Measurements from ENCODE around the gene UBASH3B.
"Not testable (repeated sequence)": the region's sequence is repeated elsewhere in the genome, so short reads cannot be mapped to it uniquely, and the experiment has no call there.

UBASH3B gene

DNA sequence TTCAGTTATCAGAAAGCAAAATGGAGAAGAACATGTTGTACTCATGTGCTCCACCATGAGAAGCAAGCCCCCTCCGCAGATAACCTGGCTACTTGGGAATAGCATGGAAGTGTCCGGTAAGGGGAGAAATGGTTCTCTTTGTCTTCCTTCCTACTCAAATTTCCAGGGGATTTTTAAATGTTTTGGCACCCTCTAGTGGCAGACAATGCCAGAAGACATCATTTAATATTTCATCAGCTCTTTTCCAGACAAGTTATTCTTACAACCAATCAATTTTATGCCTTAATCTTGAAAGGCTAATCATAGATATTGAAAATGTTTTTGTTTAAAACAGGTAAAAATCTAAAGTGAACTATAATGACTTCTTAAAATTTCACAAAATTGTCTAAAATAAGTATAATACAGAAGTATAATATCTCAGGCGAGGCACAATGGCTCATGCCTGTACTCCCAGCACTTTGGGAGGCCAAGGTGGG is 198.5 kb downstream of the UBASH3B start:
- Histone ChIP-seq H3K9me3 (no peaks in the 10 kb centered on the region), H3K27me3 (peaks cover 7% of the 10 kb centered on the region; the same call in 1 of the 2 replicates), H3K36me3 (no peaks in the 10 kb centered on the region), H3K4me3 (ENCODE audit: low read depth, low read length) (no peak overlapping the region), H3K4me1 (no peaks in the 10 kb centered on the region)
- TF ChIP-seq, protein P1, sequence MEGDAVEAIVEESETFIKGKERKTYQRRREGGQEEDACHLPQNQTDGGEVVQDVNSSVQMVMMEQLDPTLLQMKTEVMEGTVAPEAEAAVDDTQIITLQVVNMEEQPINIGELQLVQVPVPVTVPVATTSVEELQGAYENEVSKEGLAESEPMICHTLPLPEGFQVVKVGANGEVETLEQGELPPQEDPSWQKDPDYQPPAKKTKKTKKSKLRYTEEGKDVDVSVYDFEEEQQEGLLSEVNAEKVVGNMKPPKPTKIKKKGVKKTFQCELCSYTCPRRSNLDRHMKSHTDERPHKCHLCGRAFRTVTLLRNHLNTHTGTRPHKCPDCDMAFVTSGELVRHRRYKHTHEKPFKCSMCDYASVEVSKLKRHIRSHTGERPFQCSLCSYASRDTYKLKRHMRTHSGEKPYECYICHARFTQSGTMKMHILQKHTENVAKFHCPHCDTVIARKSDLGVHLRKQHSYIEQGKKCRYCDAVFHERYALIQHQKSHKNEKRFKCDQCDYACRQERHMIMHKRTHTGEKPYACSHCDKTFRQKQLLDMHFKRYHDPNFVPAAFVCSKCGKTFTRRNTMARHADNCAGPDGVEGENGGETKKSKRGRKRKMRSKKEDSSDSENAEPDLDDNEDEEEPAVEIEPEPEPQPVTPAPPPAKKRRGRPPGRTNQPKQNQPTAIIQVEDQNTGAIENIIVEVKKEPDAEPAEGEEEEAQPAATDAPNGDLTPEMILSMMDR (IDR thresholded peaks at IDR 0.05; ENCODE audit: low read depth, low read length) = peak; percentile 74
- peak; percentile 47 for DNase-seq

DNA sequence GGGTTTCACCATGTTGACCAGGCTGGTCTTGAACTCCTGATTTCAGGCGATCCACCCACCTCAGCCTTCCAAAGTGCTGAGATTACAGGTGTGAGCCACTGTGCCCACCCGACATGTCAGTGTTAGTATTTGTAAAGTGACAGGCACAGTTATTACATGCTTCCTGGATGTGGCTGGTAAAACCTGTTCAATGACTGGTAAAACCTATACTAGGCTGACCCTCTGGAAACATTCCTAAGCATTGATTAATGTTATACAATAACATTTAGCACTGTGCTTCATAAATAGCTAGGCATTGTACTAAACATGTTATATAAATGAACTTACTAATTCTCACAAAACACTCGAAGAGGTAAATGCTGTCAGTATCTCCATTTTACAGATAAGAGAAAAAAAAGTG is 206.1 kb downstream of the UBASH3B start:
- TF ChIP-seq, protein P1 (IDR thresholded peaks at IDR 0.05; ENCODE audit: low read depth, low read length) = no peak
- Histone ChIP-seq H3K36me3 (no peaks in the 10 kb centered on the region), H3K27me3 (peaks cover 26% of the 10 kb centered on the region), H3K4me1 (no peaks in the 10 kb centered on the region), H3K4me3 (ENCODE audit: low read depth, low read length) (no peak overlapping the region), H3K9me3 (no peaks in the 10 kb centered on the region)
- no peak for DNase-seq

DNA sequence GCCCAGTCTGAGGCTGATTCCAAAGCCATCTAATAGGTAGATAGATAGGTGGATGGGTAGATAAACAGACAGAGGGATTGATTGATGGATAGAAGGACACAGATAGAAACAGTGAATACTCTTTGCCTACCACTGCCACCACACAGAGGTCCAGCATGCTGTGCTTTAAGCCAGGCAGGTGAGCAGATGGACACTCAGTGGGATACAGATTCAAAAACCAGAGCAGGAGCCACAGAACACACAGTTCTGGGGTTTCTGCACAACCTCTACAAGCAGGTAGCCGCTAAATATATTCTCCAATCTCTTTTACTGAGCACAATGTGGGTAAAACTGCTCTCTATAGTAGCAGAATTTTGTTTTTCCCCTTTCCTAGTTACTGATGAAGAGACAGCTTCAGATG is 206.6 kb downstream of the UBASH3B start:
- DNase-seq = no peak
- no peaks in the 10 kb centered on the region for H3K9me3 ChIP-seq

DNA sequence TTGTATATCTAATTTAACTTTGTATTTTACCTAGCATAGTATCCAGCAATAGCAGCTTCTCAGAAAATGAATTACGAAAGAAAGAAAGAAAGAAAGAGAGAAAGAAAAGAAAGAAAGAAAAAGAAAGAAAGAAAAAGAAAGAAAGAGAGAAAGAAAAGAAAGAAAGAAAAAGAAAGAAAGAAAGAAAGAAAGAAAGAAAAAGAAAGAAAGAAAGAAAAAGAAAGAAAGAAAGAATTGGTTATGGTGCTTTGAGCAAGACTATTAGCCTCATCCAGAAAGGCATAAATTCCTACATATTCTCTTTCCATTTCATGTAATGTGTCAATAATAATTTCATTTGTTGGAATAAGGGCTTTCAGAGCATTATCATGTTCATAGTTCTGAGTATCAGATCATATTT is 207.6 kb downstream of the UBASH3B start:
- not testable (repeated sequence) for H3K4me1 ChIP-seq, H3K36me3 ChIP-seq, DNase-seq

More for the DNA sequence above, 206.6 kb downstream of the UBASH3B start:
- Histone ChIP-seq H3K4me3 (ENCODE audit: low read depth, low read length) (no peak overlapping the region), H3K27me3 (peaks cover 26% of the 10 kb centered on the region), H3K4me1 (no peaks in the 10 kb centered on the region), H3K36me3 (no peaks in the 10 kb centered on the region)
- TF ChIP-seq, protein P1 (IDR thresholded peaks at IDR 0.05; ENCODE audit: low read depth, low read length) = no peak

DNA sequence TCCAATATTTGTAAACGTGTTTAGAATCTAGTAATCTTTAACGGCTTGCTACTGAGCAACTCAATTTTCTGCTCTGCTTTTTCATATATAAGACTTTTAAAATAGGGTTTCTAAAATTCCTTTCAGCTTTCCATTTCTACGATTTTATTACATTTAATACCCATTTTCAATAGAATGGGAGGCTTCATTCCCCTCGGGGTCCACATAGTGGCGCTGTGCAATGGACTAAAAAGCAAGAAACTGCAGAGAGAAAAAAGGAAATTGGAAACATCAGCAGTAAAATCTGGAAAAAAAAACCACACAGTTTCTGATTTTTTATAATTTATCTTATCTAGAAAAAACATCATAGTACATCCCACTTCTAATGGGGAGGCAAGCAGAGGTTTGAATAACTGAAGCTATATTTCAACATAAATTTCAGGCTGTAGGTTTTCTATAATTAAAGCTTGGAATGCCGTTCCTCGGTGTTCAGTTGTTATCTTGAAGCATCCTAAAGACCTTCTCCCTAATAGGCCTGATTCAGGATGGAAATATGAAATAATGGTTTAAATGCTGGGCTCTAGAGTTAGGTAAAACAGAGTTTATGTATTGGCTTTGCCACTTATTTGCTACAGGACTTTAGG is 208.3 kb downstream of the UBASH3B start:
- Histone ChIP-seq H3K27me3 (peaks cover 35% of the 10 kb centered on the region), H3K4me1 (no peaks in the 10 kb centered on the region), H3K9me3 (no peaks in the 10 kb centered on the region), H3K4me3 (ENCODE audit: low read depth, low read length) (no peak overlapping the region), H3K36me3 (no peaks in the 10 kb centered on the region)
- peak; percentile 43 for DNase-seq
- TF ChIP-seq, protein P1 (IDR thresholded peaks at IDR 0.05; ENCODE audit: low read depth, low read length) = peak; percentile 90

More for the DNA sequence above, 207.6 kb downstream of the UBASH3B start:
- not testable (repeated sequence) for H3K9me3 ChIP-seq; H3K4me3 ChIP-seq (ENCODE audit: low read depth, low read length)
- peaks cover 30% of the 10 kb centered on the region for H3K27me3 ChIP-seq

Measured in BE2C (cell line).